ENCODE results near the gene INA.

Gene INA

DNA sequence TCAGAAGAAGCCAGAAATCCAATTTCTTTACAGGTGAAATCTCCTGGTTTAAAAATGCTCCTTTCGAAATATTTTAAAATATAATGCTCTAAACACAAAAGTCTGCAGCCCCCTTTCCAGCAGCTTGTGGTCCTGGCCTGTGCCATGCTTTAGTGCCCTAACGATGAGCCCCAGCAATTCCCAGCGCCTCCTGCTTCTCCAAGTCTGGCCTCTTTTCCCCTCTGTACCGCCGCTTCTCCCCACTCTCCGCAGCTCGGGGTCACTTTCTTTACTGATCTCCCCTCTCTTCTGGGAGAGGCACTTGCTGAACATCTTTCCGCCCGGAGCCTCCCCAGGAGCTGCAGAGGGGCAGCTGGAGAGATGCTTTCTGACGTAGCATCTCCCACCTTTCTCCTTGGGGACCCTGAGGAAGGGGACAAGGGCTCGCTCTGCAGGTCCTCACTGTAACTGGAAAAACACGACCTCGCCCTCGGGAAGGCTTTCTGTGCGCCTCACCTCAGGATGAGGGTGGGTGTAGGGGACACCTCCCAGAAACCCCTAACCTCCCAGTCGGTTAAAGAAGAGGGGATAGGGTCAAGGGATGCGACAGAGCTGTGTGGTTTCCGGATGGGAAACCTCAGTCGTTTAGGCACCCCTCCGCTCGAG lies 565 bp upstream of the INA start:
- FAIRE-seq = no peak

DNA sequence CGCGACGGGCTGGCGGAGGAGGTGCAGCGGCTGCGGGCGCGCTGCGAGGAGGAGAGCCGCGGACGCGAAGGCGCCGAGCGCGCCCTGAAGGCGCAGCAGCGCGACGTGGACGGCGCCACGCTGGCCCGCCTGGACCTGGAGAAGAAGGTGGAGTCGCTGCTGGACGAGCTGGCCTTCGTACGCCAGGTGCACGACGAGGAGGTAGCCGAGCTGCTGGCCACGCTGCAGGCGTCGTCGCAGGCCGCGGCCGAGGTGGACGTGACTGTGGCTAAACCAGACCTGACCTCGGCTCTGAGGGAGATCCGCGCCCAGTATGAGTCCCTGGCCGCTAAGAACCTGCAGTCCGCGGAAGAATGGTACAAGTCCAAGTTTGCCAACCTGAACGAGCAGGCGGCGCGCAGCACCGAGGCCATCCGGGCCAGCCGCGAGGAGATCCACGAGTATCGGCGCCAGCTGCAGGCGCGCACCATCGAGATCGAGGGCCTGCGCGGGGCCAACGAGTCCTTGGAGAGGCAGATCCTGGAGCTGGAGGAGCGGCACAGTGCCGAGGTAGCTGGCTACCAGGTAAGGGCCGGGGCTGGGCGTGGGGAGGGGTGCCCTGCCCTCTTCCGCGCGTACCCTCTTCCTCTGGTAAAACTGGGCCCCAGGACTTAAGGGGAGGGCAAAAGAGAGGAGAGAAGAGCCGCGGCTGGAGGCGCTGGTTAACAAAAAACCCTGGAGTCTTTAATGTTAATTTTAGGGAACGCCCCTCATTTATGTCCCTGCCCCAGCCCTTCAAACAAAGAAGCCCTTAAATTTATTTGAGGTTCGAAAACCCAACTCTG lies 987 bp downstream of the INA start:
- no peak for FAIRE-seq

DNA sequence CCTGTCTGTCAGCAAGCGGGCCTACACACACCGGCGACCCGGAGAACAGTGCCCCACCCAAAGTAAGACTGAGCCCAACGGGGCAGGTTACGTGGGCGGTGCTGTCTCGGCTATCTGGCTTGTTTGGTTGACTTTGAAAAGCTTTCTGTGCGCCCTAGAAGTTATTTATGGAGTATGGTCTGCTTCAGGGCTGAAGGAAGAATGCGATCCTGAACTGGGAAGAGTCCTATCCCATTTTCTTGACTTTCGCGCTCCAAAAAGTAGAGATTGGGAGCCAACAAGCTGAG lies 1.5 kb downstream of the INA start:
- FAIRE-seq = no peak

DNA sequence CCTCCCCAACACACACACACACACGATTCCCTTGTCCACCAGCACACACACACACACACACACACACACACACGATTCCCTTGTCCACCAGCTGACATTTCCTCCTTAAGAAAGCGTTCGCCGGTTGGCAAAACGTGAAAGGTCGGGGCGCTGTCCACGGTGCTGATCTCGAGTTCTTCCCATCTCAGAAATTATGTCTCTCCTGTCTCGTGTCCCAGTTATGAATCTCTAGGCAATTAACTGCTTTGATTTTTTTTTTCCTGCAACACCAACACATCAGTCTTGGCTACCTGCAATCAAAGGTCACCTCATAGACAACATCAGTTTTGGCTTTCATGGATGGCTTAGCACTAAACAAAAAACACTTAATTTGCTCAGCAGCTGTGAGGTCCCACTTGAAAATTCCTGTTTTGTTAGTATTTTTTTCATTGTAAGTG lies 1.9 kb downstream of the INA start:
- FAIRE-seq = no peak

DNA sequence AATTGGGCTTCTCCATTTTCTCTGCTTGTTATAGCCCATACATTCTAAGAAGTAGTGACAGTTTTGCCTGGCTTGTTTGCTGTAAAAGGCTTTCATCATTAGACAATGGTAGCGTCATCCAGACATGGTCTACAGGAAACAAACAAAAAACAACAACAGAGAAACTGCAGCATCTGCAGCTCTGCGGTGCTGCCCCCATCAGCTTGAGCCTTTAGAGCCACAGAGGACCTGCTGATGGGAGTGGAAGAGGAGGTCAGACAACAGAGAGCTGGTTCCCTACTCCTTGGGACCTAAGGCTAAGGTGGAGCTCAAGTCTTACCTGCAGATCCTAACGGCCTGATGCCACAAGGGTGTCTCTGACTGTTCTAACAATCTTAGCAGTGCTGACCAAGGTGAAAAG lies 3.1 kb downstream of the INA start:
- FAIRE-seq = no peak

DNA sequence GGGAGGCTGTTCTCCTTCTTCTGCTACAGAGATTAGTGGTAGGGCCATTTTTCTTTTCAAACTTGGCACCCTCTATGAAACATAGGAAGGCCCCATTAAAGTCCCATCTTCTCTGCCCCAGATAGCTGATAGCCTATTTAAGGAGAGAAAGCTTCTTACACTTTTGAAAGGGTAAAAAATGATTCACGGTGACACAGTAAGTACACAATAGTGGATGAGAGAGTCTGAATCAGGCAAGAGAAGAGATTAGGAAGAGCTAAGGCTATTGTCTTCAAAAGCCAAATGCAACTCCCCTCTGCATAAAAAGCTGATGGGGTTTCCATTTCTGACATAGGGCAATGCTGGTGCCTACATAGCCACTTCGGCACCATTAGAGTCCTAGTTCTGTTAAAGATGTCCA lies 3.6 kb downstream of the INA start:
- no peak for FAIRE-seq

DNA sequence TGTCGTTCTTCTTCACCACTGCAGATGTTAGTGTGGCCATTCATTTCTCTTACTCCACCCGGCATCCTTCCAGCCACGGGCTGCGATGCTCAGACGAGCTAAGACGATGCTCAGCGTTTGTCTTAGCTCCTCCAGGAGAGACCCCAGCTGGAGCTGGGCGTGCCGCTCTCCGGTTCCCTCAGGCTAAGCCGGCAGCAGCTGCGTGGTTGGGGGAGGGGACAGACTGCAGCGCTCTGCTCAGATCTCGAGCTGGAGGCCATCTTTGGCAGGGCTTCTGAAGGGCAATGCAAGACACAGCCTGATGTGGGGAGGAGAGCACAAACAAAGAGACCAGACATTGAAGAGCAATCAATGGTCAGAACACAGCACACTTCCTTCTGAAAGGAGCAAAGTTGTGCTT lies 4.8 kb downstream of the INA start:
- FAIRE-seq = no peak

DNA sequence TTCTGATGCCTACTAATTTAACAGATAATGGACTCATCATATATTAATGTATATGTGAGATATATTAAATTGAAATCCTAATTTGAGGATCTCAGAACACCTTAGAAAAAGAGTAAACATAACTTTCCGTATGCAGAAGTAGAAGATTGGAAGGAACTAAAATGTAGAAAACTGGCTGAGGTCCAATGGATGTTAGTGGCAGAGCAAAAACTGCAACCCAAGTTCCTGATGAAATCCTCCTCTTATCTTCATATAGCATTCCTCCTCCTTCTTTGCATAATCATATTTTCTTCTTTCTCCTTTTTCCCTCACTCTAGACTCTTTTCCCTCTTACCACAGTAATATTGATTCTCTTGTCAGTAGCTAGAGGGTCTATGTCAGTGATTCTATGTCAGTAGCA lies 6.0 kb downstream of the INA start:
- FAIRE-seq = no peak

DNA sequence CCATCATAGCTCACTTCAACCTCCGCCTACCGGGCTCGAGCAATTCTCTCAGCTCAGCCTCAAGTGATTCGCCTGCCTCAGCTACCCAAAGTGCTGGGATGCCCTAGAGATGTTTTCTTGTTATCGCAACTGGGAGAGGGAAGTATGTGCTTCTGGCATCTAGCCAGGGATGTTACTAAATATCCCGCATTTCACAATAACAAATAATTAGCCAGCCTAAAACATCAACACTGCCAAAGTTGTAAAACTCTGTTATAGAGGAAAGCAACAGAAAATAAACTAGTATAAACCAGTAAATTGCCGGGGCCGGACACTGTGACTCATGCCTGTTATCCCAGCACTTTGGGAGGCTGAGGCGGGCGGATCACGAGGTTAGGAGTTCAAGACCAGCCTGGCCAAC lies 7.2 kb downstream of the INA start:
- no peak for FAIRE-seq

DNA sequence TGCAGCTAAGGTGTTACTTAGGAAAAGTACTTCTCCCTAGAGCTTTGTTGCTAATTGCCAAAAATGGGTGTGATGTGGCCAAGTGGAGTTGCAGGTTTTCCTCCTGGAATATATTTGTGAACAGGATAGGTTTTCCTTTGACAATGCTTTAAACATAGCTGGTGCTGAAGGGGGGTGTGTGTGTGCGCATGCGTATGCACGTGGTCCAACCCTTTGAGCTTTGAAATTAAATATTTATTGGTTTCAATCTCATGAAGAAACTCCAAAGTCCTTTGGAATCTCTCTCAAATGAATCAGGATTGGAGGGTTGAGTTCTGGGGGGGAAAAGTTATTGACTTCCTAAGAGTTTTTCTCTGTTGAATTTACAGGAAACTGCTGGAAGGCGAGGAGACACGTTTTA lies 11.1 kb downstream of the INA start:
- no peak for FAIRE-seq

DNA sequence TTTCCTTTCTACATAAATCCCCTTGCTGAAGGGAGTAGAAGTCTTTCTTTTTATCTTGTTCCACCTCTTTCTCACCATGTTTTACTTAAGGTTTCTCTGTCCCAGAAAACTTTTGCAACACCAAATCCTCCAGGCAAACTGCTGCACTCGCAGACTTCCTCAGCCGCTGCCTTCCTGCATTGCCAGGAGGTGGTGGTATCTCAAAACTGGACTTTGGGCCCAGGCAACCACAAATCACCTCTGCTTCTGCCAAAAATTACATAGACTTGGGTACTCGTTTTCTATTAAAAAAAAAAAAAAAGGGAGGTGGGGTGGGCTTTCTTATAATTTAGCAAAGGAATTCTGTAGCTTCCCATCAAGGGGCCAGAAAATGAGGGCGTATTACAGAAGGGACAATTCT lies 14.7 kb downstream of the INA start:
- no peak for FAIRE-seq

DNA sequence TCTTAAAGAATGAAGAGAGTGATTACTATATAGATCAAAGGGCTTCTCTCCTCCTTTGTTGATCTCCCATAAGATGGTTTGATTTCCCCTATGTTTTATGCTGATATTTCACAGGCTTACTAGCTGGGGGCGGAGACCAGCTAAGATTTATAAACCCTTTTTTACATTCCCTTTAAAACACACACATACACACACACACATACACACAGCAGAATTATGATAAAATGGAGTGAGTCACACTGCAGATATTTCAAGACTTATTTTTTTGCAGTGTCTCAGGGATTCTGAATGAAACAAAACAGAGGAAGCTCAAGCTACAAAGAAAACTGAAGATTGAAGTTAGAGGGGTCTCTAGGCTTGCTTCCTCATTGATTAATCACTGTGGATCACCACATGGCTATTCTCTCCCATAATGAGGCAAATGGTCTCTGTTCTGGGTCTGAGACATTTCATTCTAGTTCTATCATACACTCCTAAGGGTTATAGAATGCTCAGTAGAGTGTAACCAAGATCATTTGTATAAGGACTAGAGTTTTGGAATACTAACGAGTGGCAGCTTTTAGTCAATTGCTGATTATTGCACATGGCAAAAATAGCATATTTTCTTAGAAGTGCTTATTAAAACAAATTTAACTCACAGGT lies 18.6 kb downstream of the INA start:
- no peak for FAIRE-seq

DNA sequence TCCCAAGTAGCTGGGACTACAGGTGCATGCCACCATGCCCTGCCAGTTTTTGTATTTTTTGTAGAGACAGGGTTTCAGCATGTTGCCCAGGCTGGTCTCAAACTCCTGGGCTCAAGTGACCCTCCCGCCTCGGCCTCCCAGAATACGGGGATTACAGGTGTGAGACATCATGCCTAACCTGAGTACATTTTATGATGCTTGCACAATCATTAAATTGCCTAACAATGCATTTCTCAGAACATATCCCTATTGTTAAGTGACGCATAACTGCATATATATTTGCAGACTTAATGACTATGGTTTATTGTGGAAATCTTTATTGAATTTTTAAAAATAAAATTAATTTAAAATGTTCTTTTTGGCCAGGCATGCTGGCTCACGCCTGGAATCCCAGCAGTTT lies 30.7 kb downstream of the INA start:
- FAIRE-seq = no peak

DNA sequence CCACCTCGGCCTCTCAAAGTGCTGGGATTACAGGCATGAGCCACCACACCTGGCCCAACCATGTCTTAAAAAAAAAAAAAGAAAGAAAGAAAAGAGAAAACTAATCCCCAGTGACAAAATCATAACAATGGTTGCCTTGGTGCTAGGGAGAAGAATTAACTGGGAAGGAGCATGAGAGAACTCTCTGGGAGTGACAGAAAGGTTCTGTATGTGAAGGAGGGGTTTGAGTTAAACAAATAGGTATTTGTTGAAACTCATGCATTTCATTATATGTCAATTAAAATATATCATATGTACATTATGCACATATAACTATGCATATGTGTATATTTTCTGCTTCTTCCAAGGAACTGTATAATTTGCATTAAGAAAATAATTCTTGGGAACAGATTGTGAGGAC lies 33.3 kb downstream of the INA start:
- FAIRE-seq = no peak

DNA sequence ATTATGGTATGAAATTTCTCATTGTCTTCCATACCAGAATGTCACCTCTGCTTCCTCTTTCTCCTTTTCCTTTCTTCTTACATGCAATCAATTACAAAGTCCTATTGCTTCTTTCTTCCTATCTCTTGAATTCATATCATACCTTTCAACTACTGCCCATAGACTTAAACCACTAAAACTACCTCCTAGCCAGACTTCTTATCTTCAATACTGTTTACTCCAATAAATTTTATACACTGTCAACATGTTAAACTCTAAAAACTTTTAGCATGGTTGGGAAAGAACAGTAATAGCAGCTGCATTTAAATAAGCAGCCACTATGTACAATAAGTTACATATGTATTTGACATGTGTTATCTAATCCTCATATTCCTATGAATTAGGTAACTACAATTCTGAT lies 39.1 kb downstream of the INA start:
- no peak for FAIRE-seq

DNA sequence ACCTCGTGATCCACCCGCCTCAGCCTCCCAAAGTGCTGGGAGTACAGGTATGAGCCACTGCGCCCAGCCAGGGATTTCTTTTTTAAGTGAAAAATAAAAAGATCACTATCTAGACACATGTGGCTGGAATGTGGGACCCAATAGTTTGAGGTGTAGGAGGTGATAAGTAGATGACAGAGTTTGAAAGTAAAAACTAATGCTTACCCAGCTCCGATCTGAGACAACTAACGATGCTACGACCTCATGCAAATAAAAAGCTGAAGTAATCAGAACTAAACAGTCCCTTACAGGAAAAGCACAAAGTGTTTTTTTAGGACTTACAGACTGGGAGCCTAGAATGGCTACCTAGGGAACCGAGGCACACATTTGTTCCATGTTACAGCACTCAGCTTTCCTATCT lies 51.0 kb downstream of the INA start:
- no peak for FAIRE-seq

DNA sequence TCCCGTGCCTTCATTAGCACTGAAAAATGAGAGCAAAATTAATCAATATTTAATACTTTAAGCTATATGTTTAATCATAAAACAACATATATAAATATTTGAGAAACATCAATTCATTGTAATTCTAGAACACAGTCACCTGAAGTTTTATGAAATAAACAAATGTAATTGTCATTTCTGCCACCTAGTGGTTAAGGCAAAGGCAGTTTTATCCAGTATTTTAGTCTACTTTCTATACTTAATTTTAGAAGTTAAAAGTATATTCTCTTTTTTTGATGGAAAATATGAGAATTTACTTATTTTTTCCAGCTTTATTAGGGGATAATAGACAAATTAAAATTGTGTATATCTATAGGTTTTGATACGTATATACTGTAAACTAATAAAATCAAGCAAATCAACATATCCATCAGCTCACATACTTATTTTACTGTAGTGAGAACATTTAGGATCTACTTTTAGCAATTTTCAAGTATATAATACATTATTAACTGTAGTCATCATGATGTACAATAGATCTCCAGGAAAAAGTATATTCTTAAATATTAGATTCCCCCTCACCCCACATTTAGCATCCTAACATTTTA lies 57.1 kb downstream of the INA start:
- peak; percentile 98 for FAIRE-seq

DNA sequence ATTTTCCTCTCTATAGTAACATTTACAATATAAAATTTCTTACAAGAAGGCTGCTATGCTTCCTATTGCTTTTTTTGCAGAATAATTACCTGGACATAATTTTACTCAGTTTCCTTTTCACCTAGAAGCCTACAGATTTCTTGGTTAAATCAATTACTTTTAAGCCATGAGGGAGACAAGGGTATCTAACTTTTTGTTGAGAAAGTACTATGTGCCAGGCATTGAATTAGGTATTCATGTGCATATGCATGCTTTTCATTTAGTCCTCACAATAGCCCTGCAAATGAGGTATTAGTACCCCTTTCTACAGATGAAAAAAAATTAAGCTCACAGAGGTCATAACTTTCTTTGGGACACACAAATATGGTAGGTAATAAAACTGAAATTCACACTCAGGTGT lies 57.6 kb downstream of the INA start:
- FAIRE-seq = no peak

DNA sequence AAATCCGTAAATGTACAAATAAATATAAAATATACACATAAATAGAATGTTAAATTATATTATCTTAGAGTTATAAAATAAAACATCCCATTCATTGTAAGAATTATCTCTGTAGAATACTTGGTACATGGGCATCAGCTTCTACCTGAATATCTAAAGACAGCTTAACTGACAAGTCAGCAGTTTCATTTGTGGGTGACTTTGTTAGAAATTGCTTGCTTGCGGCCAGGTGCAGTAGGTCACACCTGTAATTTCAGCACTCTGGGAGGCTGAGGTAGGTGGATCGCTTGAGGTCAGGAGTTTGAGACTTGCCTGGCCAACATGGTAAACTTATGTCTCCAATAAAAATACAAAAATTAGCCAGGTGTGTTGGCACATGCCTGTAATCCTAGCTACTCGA lies 59.4 kb downstream of the INA start:
- FAIRE-seq = no peak

All from islet of Langerhans (tissue), 1 donor.